22Rv1 (cell line): ENCODE data around the gene TNNI3K.

Experiments
- CTCF ChIP-seq: fragments of 450-650 bp; IDR thresholded peaks from 2 replicates; pipeline ENCODE4 v1.5.1; 2017; ENCODE audit warnings: mild to moderate bottlenecking
- ZFX ChIP-seq: fragments of 450-650 bp; IDR thresholded peaks from 2 replicates; pipeline ENCODE4 v1.6.1; 2017; ENCODE audit warnings: antibody characterized with exemption, borderline replicate concordance

GRCh38 chr1:74356493-74356892, 121.3 kb downstream of the TNNI3K start:
- TF ChIP-seq CTCF (no peak), ZFX (no peak)
